Measurements from ENCODE around the gene GRM8.

GRM8 gene

GRCh38 chr7:126768836-126769235 lies 483.9 kb downstream of the GRM8 start:
- no peak for DNase-seq (ENCODE audit: low read depth)
- no peak overlapping the region for H3K4me3 ChIP-seq (ENCODE audit: low read depth, low read length)
- no peak for TF ChIP-seq CTCF (IDR thresholded peaks at IDR 0.05; ENCODE audit: insufficient read depth, low read depth, low read length, missing control alignments)

GRCh38 chr7:126760914-126761577 lies 491.7 kb downstream of the GRM8 start:
- no peak for DNase-seq (ENCODE audit: low read depth)
- no peak overlapping the region for H3K4me3 ChIP-seq (ENCODE audit: low read depth, low read length)
- no peak for TF ChIP-seq CTCF (IDR thresholded peaks at IDR 0.05; ENCODE audit: insufficient read depth, low read depth, low read length, missing control alignments)

- no peak for TF ChIP-seq CTCF (IDR thresholded peaks at IDR 0.05; ENCODE audit: insufficient read depth, low read depth, low read length, missing control alignments)
- no peak for DNase-seq (ENCODE audit: low read depth)
- H3K4me3 ChIP-seq (ENCODE audit: low read depth, low read length): no peak overlapping the region
Measured at GRCh38 chr7:126755381-126755780, 497.4 kb downstream of the GRM8 start.

GRCh38 chr7:126750207-126750911 lies 502.4 kb downstream of the GRM8 start:
- DNase-seq (ENCODE audit: low read depth): no peak
- no peak for TF ChIP-seq CTCF (IDR thresholded peaks at IDR 0.05; ENCODE audit: insufficient read depth, low read depth, low read length, missing control alignments)
- no peak overlapping the region for H3K4me3 ChIP-seq (ENCODE audit: low read depth, low read length)

- no peak for TF ChIP-seq CTCF (IDR thresholded peaks at IDR 0.05; ENCODE audit: insufficient read depth, low read depth, low read length, missing control alignments)
- H3K4me3 ChIP-seq (ENCODE audit: low read depth, low read length): no peak overlapping the region
- no peak for DNase-seq (ENCODE audit: low read depth)
Measured at GRCh38 chr7:126728967-126729366, 523.8 kb downstream of the GRM8 start.

- no peak for TF ChIP-seq CTCF (IDR thresholded peaks at IDR 0.05; ENCODE audit: insufficient read depth, low read depth, low read length, missing control alignments)
- H3K4me3 ChIP-seq (ENCODE audit: low read depth, low read length): no peak overlapping the region
- DNase-seq (ENCODE audit: low read depth): no peak
Measured at GRCh38 chr7:126727930-126728391, 524.8 kb downstream of the GRM8 start.
